H1 (cell line): Measurements from ENCODE around the gene PPIG. TPM values are rescaled to one million over a fixed set of nuclear protein-coding genes. Genes with fewer than 3 reads are reported as not detected.

Experiments
- CTCF ChIA-PET: fragments of 300-600 bp; sonication (Branson Sonifier 250); formaldehyde crosslinking; loops from one replicate; lab custom pipeline; 2021; ENCODE audit not compliant: partially characterized antibody; lab: Charles Lee
- POLR2A ChIA-PET: fragments of 300-600 bp; sonication (Branson Sonifier 250); formaldehyde crosslinking; loops from one replicate; lab custom pipeline; 2021; ENCODE audit warnings: inconsistent platforms; ENCODE audit not compliant: partially characterized antibody; lab: Charles Lee
- DNase-seq, 2 experiments: peaks; one replicate each; pipeline versions ENCODE4 v3.0.0 to v3.0.0-alpha.2; 2010 to 2022; ENCODE audit warnings: low spot score in 2 of 2, low read depth in 1 of 2, mixed read lengths in 1 of 2
- FAIRE-seq: peaks from 2 replicates; lab custom pipeline; 2011; peaks lifted over from hg19 to GRCh38; lab: Jason Lieb, UNC
- H2AFZ ChIP-seq: 2 replicates; pipeline ENCODE4 v1.8.1; 2012; ENCODE audit warnings: low read length, inconsistent platforms
- H2AK5ac ChIP-seq: 2 replicates; pipeline ENCODE4 v1.6.1; 2013; ENCODE audit warnings: low read depth, low read length
- H2BK120ac ChIP-seq: replicated peaks from 2 replicates; pipeline ENCODE3; 2013; ENCODE audit warnings: low read depth, low read length, inconsistent platforms
- H2BK12ac ChIP-seq: 2 replicates; pipeline ENCODE4 v1.6.1; 2013; ENCODE audit warnings: low read depth, low read length
- H2BK15ac ChIP-seq: 2 replicates; pipeline ENCODE4 v1.6.1; 2013; ENCODE audit warnings: low read length
- H2BK20ac ChIP-seq: 2 replicates; pipeline ENCODE4 v1.6.1; 2013; ENCODE audit warnings: low read length
- H2BK5ac ChIP-seq: 2 replicates; pipeline ENCODE4 v1.6.1; 2013; ENCODE audit warnings: low read depth, low read length
- H3K14ac ChIP-seq: 2 replicates; pipeline ENCODE4 v1.6.1; 2013; ENCODE audit warnings: inconsistent platforms; ENCODE audit not compliant: insufficient read length
- H3K18ac ChIP-seq: 2 replicates; pipeline ENCODE4 v1.6.1; 2013; ENCODE audit warnings: low read length; ENCODE audit errors: extremely low read depth
- H3K23ac ChIP-seq: 2 replicates; pipeline ENCODE4 v1.6.1; 2013; ENCODE audit warnings: inconsistent platforms; ENCODE audit not compliant: insufficient read length
- H3K23me2 ChIP-seq: 2 replicates; pipeline ENCODE4 v1.6.1; 2013; ENCODE audit warnings: low read depth, low read length
- H3K27ac ChIP-seq: 2 replicates; pipeline ENCODE4 v1.6.1; 2011; ENCODE audit warnings: low read depth, low read length, inconsistent platforms
- H3K27me3 ChIP-seq, 4 experiments: replicated peaks in 1 of 4; 1 replicate in 1 of 4; 2 replicates in 3 of 4; pipeline versions ENCODE4 v1.6.1 to v1.8.1; 2011 to 2013; ENCODE audit warnings: low read length in 3 of 4, mild to moderate bottlenecking in 3 of 4, inconsistent platforms in 2 of 4, mixed read lengths in 2 of 4, moderate library complexity in 1 of 4; ENCODE audit not compliant: control insufficient read depth in 3 of 4, insufficient read depth in 3 of 4; ENCODE audit errors: extremely low read depth in 1 of 4
- H3K36me3 ChIP-seq, 4 experiments: 2 replicates each; pipeline versions ENCODE4 v1.6.1 to v1.8.1; 2011 to 2013; ENCODE audit warnings: mild to moderate bottlenecking in 4 of 4, low read length in 3 of 4, moderate library complexity in 2 of 4, control low read depth in 1 of 4, inconsistent platforms in 1 of 4; ENCODE audit not compliant: insufficient read depth in 4 of 4, control insufficient read depth in 2 of 4
- H3K4ac ChIP-seq: replicated peaks from 2 replicates; pipeline ENCODE3; 2013; ENCODE audit warnings: low read length, low read depth, mixed read lengths, inconsistent platforms; ENCODE audit not compliant: insufficient read length
- H3K4me1 ChIP-seq, 4 experiments: replicated peaks in 1 of 4; 1 replicate in 1 of 4; 2 replicates in 3 of 4; pipeline versions ENCODE4 v1.6.1 to v1.8.1; 2011 to 2013; ENCODE audit warnings: low read length in 3 of 4, inconsistent platforms in 2 of 4, mixed read lengths in 1 of 4; ENCODE audit not compliant: insufficient read depth in 4 of 4, control insufficient read depth in 3 of 4
- H3K4me2 ChIP-seq, 2 experiments: 2 replicates each; pipeline versions ENCODE4 v1.6.1 to v1.8.1; 2011 to 2013; ENCODE audit warnings: low read depth in 2 of 2, low read length in 2 of 2, control low read depth in 1 of 2, inconsistent platforms in 1 of 2, mild to moderate bottlenecking in 1 of 2; ENCODE audit not compliant: insufficient read depth in 1 of 2
- H3K4me3 ChIP-seq, 4 experiments: fragments of 200-600, 300-600 bp in 1 of 4; sonication (generic), shearing (Covaris generic), sonication (Bioruptor Twin) in 1 of 4; 2 replicates each; pipeline versions ENCODE4 v1.5.1 to v1.8.1; 2011 to 2016; ENCODE audit warnings: low read length in 4 of 4, low read depth in 3 of 4, control low read depth in 2 of 4, inconsistent platforms in 2 of 4, mild to moderate bottlenecking in 2 of 4, mixed read lengths in 1 of 4, moderate library complexity in 1 of 4; ENCODE audit not compliant: insufficient read depth in 2 of 4; ENCODE audit errors: extremely low read depth in 1 of 4
- H3K56ac ChIP-seq: replicated peaks from 2 replicates; pipeline ENCODE3; 2013; ENCODE audit warnings: low read depth, mild to moderate bottlenecking, mixed read lengths, low read length, inconsistent platforms; ENCODE audit not compliant: insufficient read length
- H3K79me1 ChIP-seq: 2 replicates; pipeline ENCODE4 v1.6.1; 2013; ENCODE audit warnings: low read depth, low read length, control low read depth
- H3K79me2 ChIP-seq, 2 experiments: 2 replicates each; pipeline versions ENCODE4 v1.6.1 to v1.8.1; 2012 to 2013; ENCODE audit warnings: low read length in 2 of 2, mild to moderate bottlenecking in 2 of 2, inconsistent platforms in 1 of 2; ENCODE audit not compliant: insufficient read depth in 2 of 2, control insufficient read depth in 1 of 2
- H3K9ac ChIP-seq, 4 experiments: replicated peaks in 1 of 4; 1 replicate in 1 of 4; 2 replicates in 3 of 4; pipeline versions ENCODE4 v1.6.1 to v1.8.1; 2011 to 2013; ENCODE audit warnings: low read depth in 3 of 4, low read length in 3 of 4, control low read depth in 2 of 4, mild to moderate bottlenecking in 2 of 4, moderate library complexity in 2 of 4, inconsistent platforms in 1 of 4; ENCODE audit errors: extremely low read depth in 1 of 4
- H3K9me3 ChIP-seq, 2 experiments: 2 replicates each; pipeline versions ENCODE4 v1.6.1 to v1.8.1; 2012 to 2013; ENCODE audit warnings: mild to moderate bottlenecking in 2 of 2, moderate library complexity in 2 of 2, control low read depth in 1 of 2, inconsistent platforms in 1 of 2, low read depth in 1 of 2, low read length in 1 of 2, mixed read lengths in 1 of 2; ENCODE audit not compliant: insufficient read depth in 2 of 2
- H4K20me1 ChIP-seq, 2 experiments: replicated peaks in 1 of 2; 2 replicates each; pipeline versions ENCODE3 to v1.8.1; 2011 to 2013; ENCODE audit warnings: inconsistent platforms in 2 of 2, low read length in 2 of 2, mild to moderate bottlenecking in 1 of 2; ENCODE audit not compliant: insufficient read depth in 2 of 2, control insufficient read depth in 1 of 2
- H4K5ac ChIP-seq: 2 replicates; pipeline ENCODE4 v1.6.1; 2013; ENCODE audit warnings: low read length, low read depth, mixed read lengths, inconsistent platforms; ENCODE audit not compliant: insufficient read length
- H4K8ac ChIP-seq: 2 replicates; pipeline ENCODE4 v1.8.0; 2013; ENCODE audit warnings: mild to moderate bottlenecking, moderate library complexity, low read length, inconsistent platforms; ENCODE audit not compliant: insufficient read depth; ENCODE audit errors: extremely low read depth
- H4K91ac ChIP-seq: replicated peaks from 2 replicates; pipeline ENCODE3; 2013; ENCODE audit warnings: low read length, mixed read lengths, inconsistent platforms; ENCODE audit not compliant: insufficient read length
- BACH1 ChIP-seq: IDR thresholded peaks from 2 replicates; pipeline ENCODE4 v1.6.1; 2012; ENCODE audit warnings: low read length, improper control_type of control experiment
- CHD1 ChIP-seq: IDR thresholded peaks from 2 replicates; pipeline ENCODE4 v1.6.1; 2012; ENCODE audit warnings: low read depth, low read length, improper control_type of control experiment
- CHD2 ChIP-seq: IDR thresholded peaks from 2 replicates; pipeline ENCODE4 v1.6.1; 2012; ENCODE audit warnings: low read length, improper control_type of control experiment
- FOSL1 ChIP-seq: IDR thresholded peaks from 2 replicates; pipeline ENCODE4 v1.6.1; 2011; ENCODE audit warnings: mild to moderate bottlenecking, low read depth, low read length, moderate library complexity; ENCODE audit not compliant: insufficient read depth
- JUND ChIP-seq: IDR thresholded peaks from 2 replicates; pipeline ENCODE4 v1.6.1; 2011; ENCODE audit warnings: mild to moderate bottlenecking, improper control_type of control experiment, low read length
- MAX ChIP-seq: IDR thresholded peaks from 2 replicates; pipeline ENCODE4 v1.6.1; 2012; ENCODE audit warnings: inconsistent platforms
- SIN3A ChIP-seq, 2 experiments: IDR thresholded peaks in 1 of 2; conservative IDR thresholded peaks in 1 of 2; 2 replicates each; pipeline ENCODE4 v1.6.1; 2011 to 2012; ENCODE audit warnings: low read length in 2 of 2, improper control_type of control experiment in 1 of 2, low read depth in 1 of 2, mild to moderate bottlenecking in 1 of 2
- SP2 ChIP-seq: IDR thresholded peaks from 2 replicates; pipeline ENCODE4 v1.6.1; 2012; ENCODE audit warnings: mild to moderate bottlenecking, low read length, inconsistent platforms
- WGBS, 2 experiments: shearing (Covaris generic) in 1 of 2; methylation state at CpG; one replicate each; pipeline versions ENCODE4 v1.1.6 to v1.1.7; 2013 to 2015; ENCODE audit warnings: low lambda C conversion rate in 2 of 2, mixed read lengths in 2 of 2, inconsistent platforms in 1 of 2, low coverage in 1 of 2, missing lambda C conversion rate in 1 of 2; ENCODE audit not compliant: insufficient replicate concordance in 2 of 2, insufficient coverage in 1 of 2, insufficient read length in 1 of 2; ENCODE audit errors: extremely low coverage in 1 of 2, missing lambda C conversion rate in 1 of 2; 5-methylcytosine and 5-hydroxymethylcytosine counted together
- polyA plus RNA-seq, 7 experiments: library from polyadenylated mRNA; depleted of rRNA in 3 of 7; stranded (reverse) in 5 of 7; unstranded in 2 of 7; fragments of >200 nt in 5 of 7; fragments of 200-250 nt in 2 of 7; gene quantifications; 1 replicate in 5 of 7; 2 replicates in 1 of 7; 4 replicates in 1 of 7; pipeline versions ENCODE4 v1.2.1 to v1.2.3, GENCODE V29; 2011 to 2013; ENCODE audit warnings: missing spikeins in 2 of 7, mixed read lengths in 2 of 7
- total RNA-seq: library from RNA; stranded (reverse); fragmentation: NEBNext Ultra II Directional; extraction: Animal tissue kit (Norgen Biotek cat#: 25700); gene quantifications from 2 replicates; pipeline ENCODE4 v1.2.1, GENCODE V29; 2021

The PPIG gene
- total and polyA plus RNA-seq, 2 of the 8 experiments (the other 6 are each of a cell fraction or from before 2014, with no cell fraction given) = 14.7 to 71.0 TPM

GRCh38 chr2:169644173-169644572 is 60.0 kb downstream of the PPIG start:
- ChIA-PET POLR2A (interaction anchor here (0.6 kb wide), 1 partner anchor 170 kb away, joined by 3 read pairs; no protein-coding TSS in a partner anchor), CTCF (no interaction called here)
- FAIRE-seq (no peak), DNase-seq (no peak)
- no peak overlapping the region for H3K23ac ChIP-seq
- no peak overlapping the region for H2BK120ac ChIP-seq
- TF ChIP-seq BACH1 = no peak
- TF ChIP-seq CHD2 = no peak
- TF ChIP-seq SIN3A (conservative IDR thresholded peaks at IDR 0.05 in 1 of 2, IDR thresholded peaks at IDR 0.05 in 1 of 2; ENCODE audit: low read depth in 1 of 2, low read length in 2 of 2) = no peak
- TF ChIP-seq JUND = no peak
- no peak for TF ChIP-seq SP2
- no peak for TF ChIP-seq MAX
- TF ChIP-seq CHD1 = no peak
- no peak for TF ChIP-seq FOSL1
- no peak overlapping the region for H4K91ac ChIP-seq
- no peak overlapping the region for H3K9ac ChIP-seq
- H2BK15ac ChIP-seq = no peak overlapping the region
- no peaks in the 10 kb centered on the region for H3K79me1 ChIP-seq
- H4K20me1 ChIP-seq = peaks cover 0 to 2% of the 10 kb centered on the region in 2 experiments
- no peak overlapping the region for H2BK5ac ChIP-seq
- no peaks in the 10 kb centered on the region for H3K36me3 ChIP-seq
- 75% methylated on average over 3 of the region's 3 CpGs; no CpG with 5 or more reads in 1 of the 2 experiments for WGBS, 2 experiments
- no peak overlapping the region for H3K18ac ChIP-seq
- H3K14ac ChIP-seq = no peak overlapping the region
- H3K4me3 ChIP-seq = no peak overlapping the region
- no peaks in the 10 kb centered on the region; the same call in 1 of the 2 replicates for H3K23me2 ChIP-seq
- no peak overlapping the region for H3K56ac ChIP-seq
- H2AFZ ChIP-seq = no peak overlapping the region
- no peak overlapping the region for H2AK5ac ChIP-seq
- H2BK20ac ChIP-seq = no peak overlapping the region
- H3K4me2 ChIP-seq = no peak overlapping the region
- H3K9me3 ChIP-seq = no peaks in the 10 kb centered on the region
- no peaks in the 10 kb centered on the region for H3K79me2 ChIP-seq
- no peaks in the 10 kb centered on the region for H3K27me3 ChIP-seq
- no peak overlapping the region for H2BK12ac ChIP-seq
- no peak overlapping the region for H4K8ac ChIP-seq
- H3K4me1 ChIP-seq = no peaks in the 10 kb centered on the region
- no peak overlapping the region for H3K27ac ChIP-seq
- no peak overlapping the region for H3K4ac ChIP-seq
- no peak overlapping the region for H4K5ac ChIP-seq
